Peyer's patch (tissue), 4 donors: ENCODE measurements around the gene SLC1A2.

Experiments
- CTCF ChIP-seq, 6 experiments: fragments of 450-650 bp in 4 of 6; fragments of 200-600 bp in 2 of 6; sonication (generic) in 1 of 6; IDR thresholded peaks; one replicate each; pipeline ENCODE4 v1.5.1; 2017 to 2019; ENCODE audit warnings: antibody characterized with exemption in 6 of 6, mild to moderate bottlenecking in 3 of 6, moderate library complexity in 1 of 6
- POLR2A ChIP-seq, 2 donors: fragments of 450-650 bp; IDR thresholded peaks; one replicate each; pipeline ENCODE4 v1.5.1; 2017; ENCODE audit warnings: antibody characterized with exemption in 2 of 2, mild to moderate bottlenecking in 2 of 2, moderate library complexity in 2 of 2

- TF ChIP-seq CTCF (IDR thresholded peaks at IDR 0.05) (no peak), POLR2A (IDR thresholded peaks at IDR 0.05) (no peak)
Measured at GRCh38 chr11:35206616-35207015, 212.7 kb downstream of the SLC1A2 start.
